ENCODE data around the gene KCNIP3. TPM values are rescaled to one million over a fixed set of nuclear protein-coding genes. Genes with fewer than 3 reads are reported as not detected.

The KCNIP3 gene
- total RNA-seq, 2 donors from 2014 or later, result not detected

- Mint-ChIP-seq H3K27ac (no peak overlapping the region), H3K4me1 (no peaks in the 10 kb centered on the region), H3K27me3 (no peaks in the 10 kb centered on the region), H3K36me3 (ENCODE audit: low read depth) (no peaks in the 10 kb centered on the region), H3K4me3 (no peak overlapping the region)
- ATAC-seq (no peak), DNase-seq (no peak)
- H3K9me3 ChIP-seq (ENCODE audit: control insufficient read depth, low read length, poor library complexity, severe bottlenecking), result no peaks in the 10 kb centered on the region
Measured at GRCh38 chr2:95278051-95278471, 19.1 kb upstream of the KCNIP3 start.

GRCh38 chr2:95278637-95279225, 18.4 kb upstream of the KCNIP3 start:
- Mint-ChIP-seq H3K4me3 (no peak overlapping the region), H3K27me3 (no peaks in the 10 kb centered on the region), H3K36me3 (ENCODE audit: low read depth) (no peaks in the 10 kb centered on the region), H3K4me1 (no peaks in the 10 kb centered on the region), H3K27ac (no peak overlapping the region)
- H3K9me3 ChIP-seq (ENCODE audit: control insufficient read depth, low read length, poor library complexity, severe bottlenecking), result no peaks in the 10 kb centered on the region
- DNase-seq (no peak), ATAC-seq (no peak)

- DNase-seq (no peak), ATAC-seq (no peak)
- Mint-ChIP-seq H3K27me3 (no peaks in the 10 kb centered on the region), H3K27ac (no peak overlapping the region), H3K4me1 (no peaks in the 10 kb centered on the region), H3K36me3 (ENCODE audit: low read depth) (no peaks in the 10 kb centered on the region), H3K4me3 (no peak overlapping the region)
- H3K9me3 ChIP-seq (ENCODE audit: control insufficient read depth, low read length, poor library complexity, severe bottlenecking), result no peaks in the 10 kb centered on the region
Measured at GRCh38 chr2:95279435-95280035, 17.6 kb upstream of the KCNIP3 start.

GRCh38 chr2:95281071-95281470, 16.1 kb upstream of the KCNIP3 start:
- H3K9me3 ChIP-seq (ENCODE audit: control insufficient read depth, low read length, poor library complexity, severe bottlenecking), result no peaks in the 10 kb centered on the region
- no peaks in the 10 kb centered on the region for H3K4me1 Mint-ChIP-seq
- H3K4me3 Mint-ChIP-seq, result no peak overlapping the region
- no peaks in the 10 kb centered on the region for H3K36me3 Mint-ChIP-seq (ENCODE audit: low read depth)
- H3K27ac Mint-ChIP-seq, result no peak overlapping the region
- ATAC-seq (no peak), DNase-seq (no peak)
- no peaks in the 10 kb centered on the region for H3K27me3 Mint-ChIP-seq

GRCh38 chr2:95281786-95282185, 15.4 kb upstream of the KCNIP3 start:
- ATAC-seq (no peak), DNase-seq (no peak)
- Mint-ChIP-seq H3K27ac (no peak overlapping the region), H3K4me1 (no peaks in the 10 kb centered on the region), H3K27me3 (no peaks in the 10 kb centered on the region), H3K4me3 (no peak overlapping the region), H3K36me3 (ENCODE audit: low read depth) (no peaks in the 10 kb centered on the region)
- H3K9me3 ChIP-seq (ENCODE audit: control insufficient read depth, low read length, poor library complexity, severe bottlenecking), result no peaks in the 10 kb centered on the region

GRCh38 chr2:95282458-95282857, 14.7 kb upstream of the KCNIP3 start:
- no peak overlapping the region for H3K4me3 Mint-ChIP-seq
- H3K4me1 Mint-ChIP-seq, result no peaks in the 10 kb centered on the region
- no peak for DNase-seq
- no peaks in the 10 kb centered on the region for H3K36me3 Mint-ChIP-seq (ENCODE audit: low read depth)
- no peaks in the 10 kb centered on the region for H3K9me3 ChIP-seq (ENCODE audit: control insufficient read depth, low read length, poor library complexity, severe bottlenecking)
- H3K27ac Mint-ChIP-seq, result no peak overlapping the region
- H3K27me3 Mint-ChIP-seq, result no peaks in the 10 kb centered on the region
- ATAC-seq, result no peak

- no peak overlapping the region for H3K27ac Mint-ChIP-seq
Measured at GRCh38 chr2:95283562-95283961, 13.6 kb upstream of the KCNIP3 start.

GRCh38 chr2:95284886-95285541, 12.1 kb upstream of the KCNIP3 start:
- ATAC-seq (no peak), DNase-seq (no peak)
- H3K9me3 ChIP-seq (ENCODE audit: control insufficient read depth, low read length, poor library complexity, severe bottlenecking), result no peaks in the 10 kb centered on the region
- peaks cover 2% of the 10 kb centered on the region for H3K4me1 Mint-ChIP-seq
- no peaks in the 10 kb centered on the region for H3K36me3 Mint-ChIP-seq (ENCODE audit: low read depth)
- H3K4me3 Mint-ChIP-seq, result no peak overlapping the region
- H3K27ac Mint-ChIP-seq, result no peak overlapping the region
- no peaks in the 10 kb centered on the region for H3K27me3 Mint-ChIP-seq

More at GRCh38 chr2:95283562-95283961, 13.6 kb upstream of the KCNIP3 start:
- Mint-ChIP-seq H3K4me1 (no peaks in the 10 kb centered on the region), H3K27me3 (no peaks in the 10 kb centered on the region), H3K36me3 (ENCODE audit: low read depth) (no peaks in the 10 kb centered on the region), H3K4me3 (no peak overlapping the region)
- DNase-seq (no peak), ATAC-seq (no peak)
- H3K9me3 ChIP-seq (ENCODE audit: control insufficient read depth, low read length, poor library complexity, severe bottlenecking), result no peaks in the 10 kb centered on the region

- no peaks in the 10 kb centered on the region for H3K9me3 ChIP-seq (ENCODE audit: control insufficient read depth, low read length, poor library complexity, severe bottlenecking)
- Mint-ChIP-seq H3K4me1 (peaks cover 2% of the 10 kb centered on the region), H3K36me3 (ENCODE audit: low read depth) (no peaks in the 10 kb centered on the region), H3K4me3 (no peak overlapping the region), H3K27ac (no peak overlapping the region), H3K27me3 (no peaks in the 10 kb centered on the region)
- no peak for DNase-seq
- ATAC-seq, result no peak
Measured at GRCh38 chr2:95285542-95285932, 11.6 kb upstream of the KCNIP3 start.

- peaks cover 2% of the 10 kb centered on the region for H3K4me1 Mint-ChIP-seq
- no peak overlapping the region for H3K4me3 Mint-ChIP-seq
- DNase-seq (no peak), ATAC-seq (no peak)
- H3K36me3 Mint-ChIP-seq (ENCODE audit: low read depth), result no peaks in the 10 kb centered on the region
- no peak overlapping the region for H3K27ac Mint-ChIP-seq
- H3K9me3 ChIP-seq (ENCODE audit: control insufficient read depth, low read length, poor library complexity, severe bottlenecking), result no peaks in the 10 kb centered on the region
- no peaks in the 10 kb centered on the region for H3K27me3 Mint-ChIP-seq
Measured at GRCh38 chr2:95287336-95287735, 9.8 kb upstream of the KCNIP3 start.

- Mint-ChIP-seq H3K27ac (no peak overlapping the region), H3K36me3 (ENCODE audit: low read depth) (no peaks in the 10 kb centered on the region), H3K4me1 (peaks cover 2% of the 10 kb centered on the region), H3K4me3 (no peak overlapping the region), H3K27me3 (no peaks in the 10 kb centered on the region)
- no peak for DNase-seq
- ATAC-seq, result no peak
- H3K9me3 ChIP-seq (ENCODE audit: control insufficient read depth, low read length, poor library complexity, severe bottlenecking), result no peaks in the 10 kb centered on the region
Measured at GRCh38 chr2:95287806-95288205, 9.3 kb upstream of the KCNIP3 start.

- Mint-ChIP-seq H3K27me3 (no peaks in the 10 kb centered on the region), H3K4me3 (no peak overlapping the region), H3K36me3 (ENCODE audit: low read depth) (no peaks in the 10 kb centered on the region), H3K4me1 (peaks cover 2% of the 10 kb centered on the region), H3K27ac (no peak overlapping the region)
- DNase-seq (no peak), ATAC-seq (no peak)
- no peaks in the 10 kb centered on the region for H3K9me3 ChIP-seq (ENCODE audit: control insufficient read depth, low read length, poor library complexity, severe bottlenecking)
Measured at GRCh38 chr2:95289253-95289652, 7.9 kb upstream of the KCNIP3 start.

- Mint-ChIP-seq H3K36me3 (ENCODE audit: low read depth) (no peaks in the 10 kb centered on the region), H3K27ac (no peak overlapping the region), H3K4me3 (no peak overlapping the region), H3K4me1 (peaks cover 2% of the 10 kb centered on the region), H3K27me3 (peaks cover 3% of the 10 kb centered on the region)
- H3K9me3 ChIP-seq (ENCODE audit: control insufficient read depth, low read length, poor library complexity, severe bottlenecking), result no peaks in the 10 kb centered on the region
- DNase-seq (no peak), ATAC-seq (no peak)
Measured at GRCh38 chr2:95291222-95291621, 5.9 kb upstream of the KCNIP3 start.

All from T-helper 17 cell (primary cell).